Ureter (tissue), 1 donor: ENCODE data around the gene TMEM178B. TPM values are rescaled to one million over a fixed set of nuclear protein-coding genes. Genes with fewer than 3 reads are reported as not detected.
"Not testable (repeated sequence)": the region's sequence is repeated elsewhere in the genome, so short reads cannot be mapped to it uniquely, and the experiment has no call there.

Experiments
- DNase-seq: peaks from one replicate; pipeline ENCODE4 v3.0.0-alpha.2; 2020; ENCODE audit warnings: low spot score
- total RNA-seq: library from RNA; stranded (reverse); gene quantifications from one replicate; pipeline ENCODE4 v1.2.4, GENCODE V29; 2023
- donor health status: DM: yes; HTN: yes; CAD: no.

The TMEM178B gene
- total RNA-seq, 1 donor from 2014 or later, result 7.9 TPM

- DNase-seq, result no peak
These were observed 513 bp downstream of the TMEM178B start for GRCh38 chr7:141074162-141074991.

GRCh38 chr7:141074997-141075396 is 1.1 kb downstream of the TMEM178B start:
- DNase-seq, result no peak

- DNase-seq, result no peak
These were observed 2.5 kb downstream of the TMEM178B start for GRCh38 chr7:141076377-141076776.

- no peak for DNase-seq
These were observed 5.4 kb downstream of the TMEM178B start for GRCh38 chr7:141079219-141079618.

- DNase-seq, result not testable (repeated sequence)
These were observed 15.6 kb downstream of the TMEM178B start for GRCh38 chr7:141089490-141089889.

- no peak for DNase-seq
These were observed 20.6 kb downstream of the TMEM178B start for GRCh38 chr7:141094336-141095070.

GRCh38 chr7:141097430-141097829 is 23.6 kb downstream of the TMEM178B start:
- DNase-seq, result no peak

- DNase-seq, result no peak
These were observed 28.6 kb downstream of the TMEM178B start for GRCh38 chr7:141102436-141102835.

- DNase-seq, result no peak
These were observed 30.1 kb downstream of the TMEM178B start for GRCh38 chr7:141103847-141104429.

GRCh38 chr7:141113131-141113530 is 39.3 kb downstream of the TMEM178B start:
- no peak for DNase-seq

GRCh38 chr7:141114029-141114664 is 40.3 kb downstream of the TMEM178B start:
- DNase-seq, result no peak

- DNase-seq, result no peak
These were observed 42.1 kb downstream of the TMEM178B start for GRCh38 chr7:141115965-141116364.

- not testable (repeated sequence) for DNase-seq
These were observed 42.8 kb downstream of the TMEM178B start for GRCh38 chr7:141116661-141117060.

- DNase-seq, result no peak
These were observed 44.9 kb downstream of the TMEM178B start for GRCh38 chr7:141118767-141119166.

GRCh38 chr7:141119187-141119586 is 45.3 kb downstream of the TMEM178B start:
- no peak for DNase-seq

- DNase-seq, result no peak
These were observed 48.9 kb downstream of the TMEM178B start for GRCh38 chr7:141122736-141123135.

- DNase-seq, result no peak
These were observed 49.7 kb downstream of the TMEM178B start for GRCh38 chr7:141123522-141123921.

GRCh38 chr7:141126107-141126506 is 52.2 kb downstream of the TMEM178B start:
- DNase-seq, result no peak

- DNase-seq, result no peak
These were observed 54.6 kb downstream of the TMEM178B start for GRCh38 chr7:141128506-141128905.

GRCh38 chr7:141128931-141129330 is 55.1 kb downstream of the TMEM178B start:
- DNase-seq, result no peak

- DNase-seq, result no peak
These were observed 58.8 kb downstream of the TMEM178B start for GRCh38 chr7:141132671-141133070.

- no peak for DNase-seq
These were observed 59.8 kb downstream of the TMEM178B start for GRCh38 chr7:141133646-141134045.
